Measurements from ENCODE around the gene SLC7A1.
A peak's percentile ranks its signal among the peaks of the same experiment; 100 is the strongest.

SLC7A1 gene

GRCh38 chr13:29510651-29511084 lies 84.8 kb downstream of the SLC7A1 start:
- no peak for DNase-seq (ENCODE audit: low read depth)

GRCh38 chr13:29509999-29510589 lies 85.4 kb downstream of the SLC7A1 start:
- DNase-seq (ENCODE audit: low read depth), result no peak

- no peak for DNase-seq (ENCODE audit: low read depth)
Observed at GRCh38 chr13:29508876-29509252, 86.6 kb downstream of the SLC7A1 start.

GRCh38 chr13:29508130-29508875 lies 87.2 kb downstream of the SLC7A1 start:
- peak; percentile 55 for DNase-seq (ENCODE audit: low read depth)

- DNase-seq (ENCODE audit: low read depth), result no peak
Observed at GRCh38 chr13:29507356-29507755, 88.1 kb downstream of the SLC7A1 start.

- no peak for DNase-seq (ENCODE audit: low read depth)
Observed at GRCh38 chr13:29505950-29506349, 89.5 kb downstream of the SLC7A1 start.

- no peak for DNase-seq (ENCODE audit: low read depth)
Observed at GRCh38 chr13:29505511-29505910, 90.0 kb downstream of the SLC7A1 start.

GRCh38 chr13:29504691-29505090 lies 90.8 kb downstream of the SLC7A1 start:
- DNase-seq (ENCODE audit: low read depth), result no peak

GRCh38 chr13:29503041-29503837 lies 92.2 kb downstream of the SLC7A1 start:
- DNase-seq (ENCODE audit: low read depth), result no peak

- DNase-seq (ENCODE audit: low read depth), result no peak
Observed at GRCh38 chr13:29502391-29503008, 93.0 kb downstream of the SLC7A1 start.

GRCh38 chr13:29501674-29502073 lies 93.8 kb downstream of the SLC7A1 start:
- DNase-seq (ENCODE audit: low read depth), result no peak

GRCh38 chr13:29500386-29500785 lies 95.1 kb downstream of the SLC7A1 start:
- no peak for DNase-seq (ENCODE audit: low read depth)

- no peak for DNase-seq (ENCODE audit: low read depth)
Observed at GRCh38 chr13:29499506-29500165, 95.9 kb downstream of the SLC7A1 start.

GRCh38 chr13:29498426-29499040 lies 97.0 kb downstream of the SLC7A1 start:
- DNase-seq (ENCODE audit: low read depth), result no peak

- no peak for DNase-seq (ENCODE audit: low read depth)
Observed at GRCh38 chr13:29497137-29497654, 98.3 kb downstream of the SLC7A1 start.

GRCh38 chr13:29496241-29496712 lies 99.2 kb downstream of the SLC7A1 start:
- no peak for DNase-seq (ENCODE audit: low read depth)

GRCh38 chr13:29494520-29494919 lies 101.0 kb downstream of the SLC7A1 start:
- DNase-seq (ENCODE audit: low read depth), result no peak

- DNase-seq (ENCODE audit: low read depth), result no peak
Observed at GRCh38 chr13:29493796-29494195, 101.7 kb downstream of the SLC7A1 start.

GRCh38 chr13:29491248-29491647 lies 104.2 kb downstream of the SLC7A1 start:
- DNase-seq (ENCODE audit: low read depth), result no peak

- DNase-seq (ENCODE audit: low read depth), result no peak
Observed at GRCh38 chr13:29490561-29490885, 105.0 kb downstream of the SLC7A1 start.
